HUDEP-2 (cell line): ENCODE data around the gene PLPP1.
"Not testable (repeated sequence)": the region's sequence is repeated elsewhere in the genome, so short reads cannot be mapped to it uniquely, and the experiment has no call there.

Experiments
- DNase-seq, 76 experiments: peaks; one replicate each; lab custom pipeline; 2025; ENCODE audit not compliant: unreplicated experiment in 76 of 76; lab: John Stamatoyannopoulos, UW

Gene PLPP1

DNA sequence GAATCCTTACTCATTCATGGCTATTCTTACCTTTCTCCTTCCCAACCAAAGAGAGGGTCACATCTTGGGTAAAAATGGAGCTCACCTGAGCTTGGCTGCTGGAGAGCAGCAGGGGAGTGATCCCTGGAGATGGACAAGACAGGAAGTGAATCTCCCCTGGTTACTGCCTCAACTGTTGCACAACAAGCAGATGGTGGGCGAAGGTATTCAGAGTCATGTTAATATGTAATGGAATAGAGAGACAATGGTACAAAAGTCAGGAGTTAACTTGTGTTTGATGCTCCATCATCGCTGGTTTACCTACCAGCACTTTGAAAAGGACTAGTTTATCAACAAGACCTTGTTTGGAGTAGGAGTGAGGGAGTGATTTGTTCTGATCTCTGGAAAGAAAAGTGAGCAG is 13.0 kb upstream of the PLPP1 start:
- DNase-seq = no peak

DNA sequence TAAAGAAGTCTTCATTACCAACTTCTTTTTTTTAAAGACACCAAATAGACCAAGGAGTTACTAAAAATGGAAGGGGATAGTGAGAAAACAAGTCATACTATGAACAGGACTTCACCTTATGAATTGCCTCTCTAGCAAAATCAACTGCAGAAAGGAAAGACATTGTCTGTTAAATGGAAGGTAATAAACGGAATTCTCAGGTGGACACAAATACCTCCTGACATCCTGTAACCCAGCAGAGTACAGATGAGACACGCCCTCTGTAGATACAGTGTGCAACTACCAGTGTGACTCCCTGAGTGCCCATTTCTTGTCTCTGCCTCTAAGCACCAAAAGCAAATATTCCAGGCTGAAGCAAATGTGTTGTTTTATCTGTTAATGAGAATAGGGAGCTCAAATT is 12.2 kb upstream of the PLPP1 start:
- DNase-seq = no peak

DNA sequence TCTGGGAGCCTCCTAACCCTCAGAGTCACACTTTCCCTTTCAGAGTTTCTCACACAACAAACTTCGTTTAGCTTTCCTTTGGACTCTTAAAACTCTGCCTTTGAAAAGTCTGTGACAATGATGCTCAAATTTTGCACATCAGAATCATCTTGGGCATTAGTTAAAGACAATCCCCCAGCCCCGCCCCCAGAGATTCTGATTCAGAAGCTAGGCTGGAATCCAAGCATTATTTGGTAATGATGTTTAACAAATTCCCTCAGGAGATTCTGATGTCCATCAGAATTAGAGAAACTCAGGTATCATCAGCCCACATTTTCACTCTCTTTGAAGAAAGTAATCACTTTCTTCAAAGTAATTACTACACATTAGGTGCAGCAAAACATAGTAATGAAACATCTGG is 9.6 kb upstream of the PLPP1 start:
- DNase-seq = no peak

DNA sequence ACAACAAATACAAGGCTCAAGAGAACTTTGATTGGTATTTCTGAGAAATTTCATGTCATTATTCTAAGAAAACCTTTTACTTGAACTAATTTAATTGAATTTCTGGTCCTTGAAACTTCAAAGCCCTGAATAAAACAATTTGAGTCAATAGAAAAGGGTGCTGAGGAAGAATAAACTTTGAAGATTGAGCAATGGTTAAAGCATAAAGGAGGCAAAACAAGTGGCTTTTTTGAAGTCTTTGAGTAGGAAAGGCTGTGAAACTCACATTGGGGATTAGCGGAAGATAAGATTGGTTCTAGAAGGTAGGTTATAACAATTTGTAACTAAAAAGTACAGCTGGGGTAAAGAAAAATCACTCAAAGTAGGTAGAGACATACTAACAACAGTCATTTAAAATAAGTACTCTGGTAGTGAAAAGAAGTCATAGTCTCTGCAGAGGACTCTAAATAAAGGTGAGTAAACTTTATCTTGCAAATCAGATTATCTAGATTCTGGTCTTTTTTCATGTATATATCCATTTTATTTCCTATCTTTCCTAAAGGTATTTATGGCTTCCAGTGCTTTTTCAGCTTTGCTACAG is 6.4 kb upstream of the PLPP1 start:
- DNase-seq = no peak

DNA sequence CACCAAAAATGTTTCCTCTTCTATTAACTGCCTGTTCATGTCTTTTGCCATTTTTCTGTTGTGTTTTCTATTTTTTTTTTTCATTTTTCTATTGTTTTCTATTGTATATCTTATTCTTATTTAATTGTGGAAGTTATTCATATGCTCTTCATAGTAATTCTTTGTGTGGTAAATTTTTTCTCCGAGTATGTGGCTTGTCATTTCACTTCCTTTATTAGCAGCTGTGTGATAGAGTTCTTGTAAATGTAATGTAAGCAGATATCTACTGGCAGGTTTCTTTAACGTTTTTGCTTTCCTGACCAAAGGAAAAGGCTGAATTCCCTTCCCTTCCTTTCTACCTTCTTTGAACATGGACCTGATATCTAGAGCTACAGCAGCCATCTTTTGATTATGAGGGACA is 5.8 kb upstream of the PLPP1 start:
- no peak for DNase-seq

DNA sequence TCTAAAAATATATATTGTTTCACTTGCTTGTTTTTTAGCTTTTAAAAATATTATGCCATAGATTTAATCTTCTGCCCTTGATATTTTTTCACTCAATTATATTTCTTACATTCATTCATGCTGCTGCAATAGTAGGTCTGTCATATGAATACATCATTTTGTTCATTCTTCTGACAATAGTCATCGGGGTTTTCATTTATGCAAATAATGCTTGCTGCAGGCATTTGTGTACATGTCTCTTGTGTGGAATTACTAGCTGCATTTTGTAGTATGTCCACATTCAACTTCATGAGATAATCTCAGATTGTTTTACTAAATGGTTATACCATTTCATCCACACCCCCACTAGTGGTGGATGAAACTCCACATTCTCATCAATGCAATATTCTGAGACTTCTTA is 5.3 kb upstream of the PLPP1 start:
- DNase-seq = no peak

DNA sequence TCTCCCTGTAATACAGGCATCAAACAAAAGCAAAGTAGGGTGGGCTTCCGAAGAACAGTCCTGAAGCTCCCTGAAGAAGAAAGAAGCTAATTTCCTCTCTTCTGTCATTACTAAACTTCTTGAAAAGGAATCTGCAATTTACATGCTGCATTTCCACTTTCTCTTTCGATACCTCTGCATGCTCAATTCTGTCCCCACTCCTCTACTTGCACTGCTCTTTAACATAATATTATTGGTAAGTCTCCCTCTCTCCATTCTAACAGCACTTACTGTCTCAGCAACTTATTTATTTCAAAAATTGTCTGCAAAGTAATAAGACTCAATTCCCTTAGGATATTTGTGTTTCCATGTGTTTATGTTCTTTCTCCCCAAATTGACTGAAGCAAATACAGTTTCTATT is 3.9 kb upstream of the PLPP1 start:
- no peak for DNase-seq

DNA sequence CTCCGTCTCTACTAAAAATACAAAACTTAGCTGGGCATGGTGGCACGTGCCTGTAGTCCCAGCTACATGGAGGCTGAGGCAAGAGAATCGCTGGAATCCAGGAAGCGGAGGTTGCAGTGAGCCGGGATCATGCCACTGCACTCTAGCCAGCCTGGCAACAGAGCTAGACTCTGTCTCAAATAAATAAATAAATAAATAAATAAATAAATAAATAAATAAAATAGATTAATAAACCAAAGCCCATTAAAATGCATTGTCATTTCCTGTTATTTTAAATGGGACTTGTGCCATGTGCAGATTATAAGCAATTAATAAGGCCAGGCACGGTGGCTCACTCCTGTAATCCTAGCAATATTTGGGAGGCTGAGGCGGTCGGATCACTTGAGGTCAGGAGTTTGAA is 2.6 kb upstream of the PLPP1 start:
- DNase-seq = not testable (repeated sequence)

DNA sequence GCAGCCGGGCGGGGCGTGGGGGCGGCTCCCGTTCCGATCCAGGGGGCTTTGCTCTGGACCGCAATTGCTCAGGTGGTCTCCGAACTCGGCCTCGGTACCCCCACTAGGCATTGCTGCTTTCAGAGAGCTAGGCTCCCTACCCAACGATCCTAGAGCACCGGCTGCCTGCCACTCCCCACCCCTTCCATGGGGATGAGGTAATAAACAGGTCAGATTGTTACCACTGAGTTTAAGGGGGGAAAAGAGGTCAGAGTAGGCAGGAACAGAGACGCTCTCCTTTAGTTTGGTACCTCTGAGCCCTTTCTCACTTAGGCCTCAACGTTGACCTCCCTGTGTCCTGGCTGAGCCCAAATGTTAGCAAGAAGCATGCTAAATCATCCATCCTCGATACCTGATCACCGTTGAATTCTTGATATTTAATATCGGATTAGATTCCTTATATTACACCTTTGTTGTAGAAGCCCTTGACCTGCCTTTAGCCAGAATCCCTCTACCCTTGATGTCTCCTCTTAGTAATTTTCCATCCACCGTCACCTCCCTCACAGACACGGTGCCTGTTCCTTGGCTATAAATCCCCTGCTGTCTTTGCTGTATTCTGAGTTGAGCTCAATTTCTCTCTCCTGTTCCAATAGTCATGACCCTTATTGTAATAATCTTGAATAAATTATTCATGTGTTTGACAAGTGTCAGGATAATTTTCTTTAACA is 588 bp upstream of the PLPP1 start:
- no peak for DNase-seq

DNA sequence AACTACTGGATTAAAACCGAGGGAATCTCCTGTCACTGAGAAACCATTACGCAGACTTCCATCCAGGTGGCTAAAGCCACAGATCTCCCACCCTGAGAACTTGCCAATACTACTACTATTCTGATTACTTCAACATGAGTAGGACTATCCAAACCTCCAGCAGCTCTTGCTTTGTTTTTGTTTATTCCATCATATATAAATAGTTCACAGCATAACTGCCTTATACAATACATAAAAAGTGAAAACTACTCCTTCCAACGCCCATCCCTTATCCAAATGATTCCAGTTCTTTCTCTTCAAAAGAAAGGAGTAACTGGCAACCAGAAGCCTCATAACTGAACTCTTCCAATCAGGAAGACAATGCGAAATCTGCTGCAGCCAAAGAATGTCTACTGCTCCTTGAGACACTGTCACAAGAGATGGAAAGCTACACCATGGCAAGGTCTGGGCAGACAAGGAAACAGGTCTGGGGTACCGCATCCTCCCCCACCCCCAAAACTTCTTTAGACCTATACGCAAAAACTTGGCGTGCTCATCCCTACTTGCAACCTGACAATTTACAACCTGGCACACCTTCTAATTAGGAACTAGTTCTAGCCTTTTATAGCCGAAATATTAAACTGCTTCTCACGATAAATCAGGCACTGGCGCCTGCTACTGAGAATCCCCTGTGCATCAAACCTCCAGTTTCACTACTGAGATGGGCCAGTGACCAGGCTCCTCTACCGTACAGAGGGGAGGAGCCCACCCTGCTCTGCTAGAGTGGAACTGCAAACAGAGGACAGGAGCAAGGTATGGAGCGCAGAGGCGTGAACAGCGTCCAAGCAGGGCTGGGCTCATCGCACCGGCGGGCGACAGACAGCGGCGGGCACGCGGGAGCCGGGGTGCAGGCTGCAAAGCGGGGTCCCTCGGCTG is 986 bp downstream of the PLPP1 start:
- no peak for DNase-seq

DNA sequence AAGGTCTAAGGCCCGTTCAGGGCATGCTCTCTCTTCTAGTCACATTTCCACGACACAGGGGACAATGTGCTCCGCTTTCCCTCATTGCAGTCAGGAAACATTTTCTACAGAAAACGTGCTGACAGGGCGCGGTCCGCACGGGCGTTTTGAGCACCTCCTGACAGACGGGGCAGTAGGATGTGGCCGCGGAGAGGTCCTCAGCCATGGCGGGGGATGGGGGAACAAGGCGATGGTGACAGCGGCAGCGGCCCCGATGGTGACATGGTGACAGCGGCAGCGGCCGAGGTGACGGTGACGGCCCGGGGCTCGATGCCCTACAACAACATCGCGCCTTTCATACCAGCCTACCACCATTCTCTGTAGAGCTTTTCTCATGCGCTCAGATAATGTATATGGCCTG is 4.1 kb downstream of the PLPP1 start:
- DNase-seq = no peak

DNA sequence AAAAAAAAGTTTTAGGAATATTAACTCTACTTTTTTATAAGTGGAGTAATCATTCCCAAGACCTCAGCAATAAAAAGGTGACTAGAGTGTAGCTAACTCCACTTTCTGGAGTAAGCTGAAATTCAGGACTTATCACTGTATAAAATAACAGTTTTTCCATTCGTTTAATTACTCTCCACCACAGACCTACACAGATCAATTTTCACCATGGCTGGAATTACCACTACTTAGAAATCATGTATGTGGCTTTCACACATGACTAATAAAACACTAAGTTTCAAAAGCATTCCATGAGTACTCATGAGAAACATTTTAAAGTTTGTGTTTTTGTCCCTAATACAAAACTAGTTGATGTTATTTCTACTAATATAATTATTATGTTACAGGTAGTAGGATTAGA is 9.9 kb downstream of the PLPP1 start:
- no peak for DNase-seq

DNA sequence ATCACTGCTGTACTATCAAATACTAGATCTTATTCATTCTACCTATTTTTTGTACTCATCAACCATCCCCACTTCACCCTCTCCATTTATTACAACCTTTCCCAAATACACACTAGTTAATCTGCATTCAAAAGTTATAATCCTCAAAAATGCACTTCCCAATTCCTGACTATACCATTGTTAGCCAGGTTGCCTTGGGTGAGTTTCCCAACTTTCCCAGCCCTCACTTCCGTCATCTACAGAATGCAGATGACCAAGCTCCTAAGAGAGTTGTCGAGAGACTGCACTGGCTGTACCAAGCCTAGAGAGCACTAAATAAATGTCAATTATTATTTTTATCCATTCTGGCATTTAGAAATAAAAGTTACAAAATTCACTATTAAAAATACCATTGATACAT is 11.5 kb downstream of the PLPP1 start:
- no peak for DNase-seq

DNA sequence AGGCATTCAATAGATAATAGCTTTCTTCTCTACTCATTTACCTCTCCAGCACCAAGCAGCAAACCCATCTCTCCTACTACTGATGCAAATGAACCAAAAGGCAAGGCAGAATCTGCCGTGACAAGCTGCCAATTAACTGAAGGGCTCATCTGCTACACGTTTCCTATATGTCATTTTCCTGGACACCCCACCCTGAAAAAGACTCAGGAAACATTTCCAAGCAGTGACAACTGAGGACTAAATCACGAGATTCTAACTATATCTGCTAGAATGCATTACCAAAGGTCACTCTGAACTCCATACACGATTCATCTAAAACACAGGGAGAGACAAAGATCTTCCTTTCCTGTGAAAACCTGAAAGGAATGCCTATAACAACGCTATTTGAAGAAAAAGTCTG is 12.9 kb downstream of the PLPP1 start:
- no peak for DNase-seq

DNA sequence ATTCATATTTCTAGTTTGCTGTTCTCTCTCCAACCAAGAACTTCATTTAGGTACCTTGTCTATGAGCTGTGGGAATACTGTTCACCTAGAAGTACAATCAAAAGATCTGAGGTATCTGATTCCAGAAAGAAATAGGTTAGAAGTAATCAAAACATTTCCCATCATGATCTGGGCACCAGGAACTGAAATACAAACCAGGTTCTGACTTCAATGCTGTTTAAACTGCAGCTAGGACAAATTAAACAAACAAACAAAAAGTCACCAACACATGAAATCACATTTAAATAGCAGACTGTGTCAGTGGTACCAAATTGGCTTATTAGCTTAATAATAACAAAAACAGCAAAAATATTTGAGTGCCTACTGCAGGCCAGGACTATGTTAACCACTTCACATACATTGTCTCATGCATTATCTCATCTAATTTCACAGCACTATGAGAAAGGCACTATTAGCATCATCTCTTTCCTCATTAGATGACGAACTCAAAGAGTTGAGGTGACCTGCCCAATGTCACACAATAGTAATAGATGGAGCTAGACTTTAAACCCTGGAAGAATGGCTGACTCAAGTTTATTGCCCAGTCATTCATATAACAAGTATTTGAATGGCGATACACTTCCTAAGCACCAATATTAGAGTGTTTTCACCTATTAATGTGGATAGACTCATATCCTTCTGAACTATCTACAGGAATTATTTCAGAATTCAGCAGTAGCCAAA is 14.5 kb downstream of the PLPP1 start:
- DNase-seq = no peak

DNA sequence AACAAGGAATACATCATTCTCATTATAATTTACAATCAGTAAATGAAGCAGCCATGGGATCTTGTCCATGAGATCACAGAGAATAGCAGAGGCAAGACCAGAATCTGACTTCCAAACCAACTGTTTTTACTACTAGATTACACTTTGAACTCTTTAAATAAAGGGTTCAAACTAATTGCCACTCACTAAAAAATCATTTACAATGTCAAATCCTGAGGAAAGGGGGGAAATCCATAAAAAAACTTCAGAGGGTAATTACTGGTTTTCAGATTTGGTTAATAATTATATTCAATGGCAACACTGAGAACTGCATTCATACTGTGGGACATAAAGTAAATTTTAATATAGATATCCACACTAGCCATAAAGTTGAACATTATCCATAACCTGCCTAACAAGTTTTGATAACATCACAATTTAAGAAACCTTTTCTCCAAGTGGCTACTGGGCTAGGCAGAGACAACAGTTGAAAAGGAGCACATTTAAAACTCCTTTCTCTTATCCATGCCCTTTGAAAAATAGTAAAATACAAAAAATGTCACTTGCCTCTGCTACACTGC is 15.9 kb downstream of the PLPP1 start:
- DNase-seq = no peak

DNA sequence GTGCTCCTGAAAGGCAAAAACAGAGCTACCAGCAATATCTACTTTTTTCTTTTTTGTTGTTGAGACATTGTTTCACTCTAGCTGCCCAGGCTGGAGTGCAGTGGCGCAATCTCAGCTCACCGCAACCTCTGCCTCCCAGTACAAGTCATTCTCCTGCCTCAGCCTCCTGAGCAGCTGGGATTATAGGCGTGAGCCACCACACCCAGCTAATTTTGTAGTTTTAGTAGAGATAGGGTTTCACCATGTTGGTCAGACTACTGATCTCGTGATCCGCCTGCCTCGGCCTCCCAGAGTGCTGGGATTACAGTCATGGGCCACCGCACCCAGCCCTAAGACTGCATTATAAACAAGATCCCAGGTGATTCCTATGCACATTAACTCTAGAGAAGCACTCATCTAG is 17.0 kb downstream of the PLPP1 start:
- no peak for DNase-seq

DNA sequence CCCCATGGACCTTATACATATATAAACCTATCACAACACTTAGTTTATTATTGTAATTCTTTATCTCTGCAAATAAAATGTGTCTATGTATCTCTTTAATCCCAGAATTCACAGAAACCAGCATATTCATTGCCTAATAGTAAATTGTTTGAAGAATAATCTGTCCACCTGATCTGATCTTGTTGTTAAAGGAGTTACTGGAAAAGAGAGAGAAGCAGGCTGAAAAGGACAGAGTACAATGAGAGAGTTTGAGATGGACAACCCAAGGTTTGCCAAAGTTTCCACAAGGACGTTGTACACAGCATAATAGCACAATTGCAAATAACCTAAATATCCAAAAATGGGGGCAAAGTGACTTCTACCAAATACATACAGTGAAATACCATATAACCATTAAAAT is 23.8 kb downstream of the PLPP1 start:
- no peak for DNase-seq

DNA sequence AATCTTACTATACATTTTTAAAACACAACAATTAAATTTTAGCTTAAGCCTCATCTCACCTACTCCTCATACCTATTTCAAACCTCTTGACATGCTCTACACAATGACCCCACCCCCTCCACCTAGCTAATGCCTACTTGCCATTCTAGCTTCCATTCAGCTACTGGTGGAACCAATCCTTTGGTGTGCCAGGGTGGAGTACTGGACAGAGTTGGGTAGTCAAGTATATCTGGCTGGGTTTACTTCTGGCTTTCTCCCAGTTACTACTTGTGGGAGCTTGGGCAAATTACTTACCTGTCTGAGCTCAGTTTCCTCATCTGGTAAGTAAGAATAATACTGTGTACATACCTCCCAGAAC is 24.3 kb downstream of the PLPP1 start:
- DNase-seq = no peak

DNA sequence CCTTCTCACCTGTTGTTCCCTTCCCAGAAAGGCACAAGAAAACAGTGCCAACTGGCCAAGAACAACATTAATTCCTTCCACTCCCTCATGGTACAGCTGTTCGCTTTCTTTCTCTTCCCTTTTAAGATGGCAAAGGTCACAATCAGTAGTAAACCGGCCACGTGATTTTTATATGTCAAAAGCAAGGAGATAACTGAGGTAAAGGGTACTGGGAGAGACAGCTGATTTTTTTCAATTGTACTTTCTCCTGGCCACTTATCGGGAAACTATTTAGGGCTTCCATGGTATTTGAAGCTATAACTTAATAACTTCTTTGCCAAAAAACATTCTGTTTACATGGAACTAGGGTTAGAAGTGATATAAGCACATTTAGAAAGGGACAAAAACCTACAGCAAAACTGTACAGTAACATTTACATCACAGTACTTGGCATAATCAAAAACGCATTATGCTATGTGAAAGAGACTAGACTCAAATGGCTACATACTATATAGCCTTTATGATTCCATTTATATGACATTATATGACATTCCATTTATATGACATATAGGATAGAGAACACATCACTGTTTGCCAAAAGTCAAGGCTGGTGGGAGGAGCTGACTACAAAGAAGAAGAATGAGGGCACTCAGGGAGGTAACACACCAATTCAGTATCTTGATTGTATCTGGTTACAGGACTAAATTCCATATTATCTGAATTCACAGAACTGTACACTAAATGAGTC is 24.8 kb downstream of the PLPP1 start:
- no peak for DNase-seq
